Fibroblast of mammary gland (primary cell): ENCODE measurements around the gene TNNI2.

Experiments used
- DNase-seq: peaks from one replicate; pipeline ENCODE4 v3.0.0-alpha.2; 2010; ENCODE audit warnings: low read depth
- H3K4me3 ChIP-seq: 2 replicates; pipeline ENCODE4 v1.5.1; 2011; ENCODE audit warnings: low read depth, mild to moderate bottlenecking, low read length, moderate library complexity; ENCODE audit not compliant: control insufficient read depth
- CTCF ChIP-seq: conservative IDR thresholded peaks from 2 replicates; pipeline ENCODE4 v1.5.1; 2011; ENCODE audit warnings: low read depth, low read length, inconsistent platforms; ENCODE audit not compliant: control insufficient read depth, insufficient read depth

TNNI2 gene

DNA sequence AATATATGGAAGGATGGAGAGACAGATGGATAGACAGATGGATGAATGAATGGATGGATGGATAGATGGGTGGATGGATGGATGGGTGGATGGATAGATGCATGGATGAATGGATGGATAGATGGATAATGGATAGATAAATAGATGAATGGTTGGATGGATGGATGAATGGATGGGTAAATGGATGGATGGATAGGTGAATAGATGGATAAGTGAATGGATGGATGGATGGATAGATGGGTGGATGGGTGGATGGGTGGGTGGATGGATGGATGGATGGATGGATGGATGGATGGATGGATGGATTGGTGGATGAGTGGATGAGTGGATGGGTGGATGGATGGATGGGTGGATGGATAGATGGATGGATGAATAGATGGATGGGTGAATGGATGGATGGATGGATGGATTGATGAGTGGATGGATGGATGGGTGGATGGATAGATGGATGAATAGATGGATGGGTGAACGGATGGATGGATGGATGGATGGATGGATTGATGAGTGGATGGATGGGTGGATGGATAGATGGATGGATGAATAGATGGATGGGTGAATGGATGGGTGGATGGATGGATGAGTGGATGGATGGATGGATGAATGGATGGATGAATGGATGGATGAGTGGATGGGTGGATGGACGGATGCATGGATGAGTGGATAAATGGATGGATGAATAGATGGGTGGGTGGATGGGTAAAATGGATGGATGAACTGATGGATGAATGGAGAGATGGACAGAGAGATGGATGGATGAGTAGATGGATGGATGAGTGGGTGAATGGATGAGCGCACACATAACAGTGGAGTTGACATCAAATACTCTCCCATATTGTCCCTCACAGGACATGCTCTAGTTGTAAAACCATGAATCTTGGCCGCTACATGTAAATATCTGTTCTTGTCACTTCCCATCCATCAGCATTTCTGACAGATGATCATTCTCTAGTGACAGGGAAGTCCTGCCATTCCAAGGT lies 22.9 kb downstream of the TNNI2 start:
- TF ChIP-seq CTCF: no peak

DNA sequence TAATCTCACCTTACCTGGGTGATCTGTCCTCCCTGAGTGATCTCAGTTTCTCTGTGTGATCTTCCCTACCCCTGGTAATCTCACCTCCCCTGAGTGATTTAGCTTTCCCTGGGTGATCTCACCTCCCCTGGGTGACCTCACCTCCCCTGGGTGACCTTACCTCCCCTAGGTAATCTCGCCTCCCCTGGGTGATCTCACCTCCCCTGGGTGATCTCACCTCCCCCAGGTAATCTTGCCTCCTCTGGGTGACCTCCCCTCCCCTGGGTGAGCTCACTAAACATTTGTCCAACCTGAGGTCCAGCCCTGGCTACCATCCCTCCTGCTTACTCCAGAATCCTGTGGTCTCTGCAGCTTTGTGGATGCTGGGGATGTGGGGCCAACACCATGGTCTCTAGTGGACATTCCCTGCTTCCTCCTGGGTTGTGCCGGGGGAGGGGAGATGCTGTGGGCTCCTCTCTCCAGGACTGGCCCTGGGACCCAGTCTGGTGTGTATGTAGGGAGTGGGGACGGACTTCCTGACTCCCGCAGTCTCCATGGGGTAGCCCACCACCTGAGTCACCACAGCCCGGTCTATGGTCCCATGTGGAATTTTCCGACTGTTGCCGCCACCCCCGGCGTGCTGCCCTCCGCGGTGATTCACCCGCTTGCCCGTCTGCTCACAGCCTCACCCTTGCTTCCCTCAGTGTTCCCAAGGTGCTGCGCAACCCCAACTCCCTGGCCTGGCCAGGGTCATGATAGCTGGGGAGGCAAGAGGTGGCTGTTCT lies 24.0 kb downstream of the TNNI2 start:
- TF ChIP-seq CTCF: no peak
- DNase-seq: peak; percentile 65
- no peak overlapping the region for H3K4me3 ChIP-seq

More for the DNA sequence above, 22.9 kb downstream of the TNNI2 start:
- DNase-seq: no peak
- no peak overlapping the region for H3K4me3 ChIP-seq

DNA sequence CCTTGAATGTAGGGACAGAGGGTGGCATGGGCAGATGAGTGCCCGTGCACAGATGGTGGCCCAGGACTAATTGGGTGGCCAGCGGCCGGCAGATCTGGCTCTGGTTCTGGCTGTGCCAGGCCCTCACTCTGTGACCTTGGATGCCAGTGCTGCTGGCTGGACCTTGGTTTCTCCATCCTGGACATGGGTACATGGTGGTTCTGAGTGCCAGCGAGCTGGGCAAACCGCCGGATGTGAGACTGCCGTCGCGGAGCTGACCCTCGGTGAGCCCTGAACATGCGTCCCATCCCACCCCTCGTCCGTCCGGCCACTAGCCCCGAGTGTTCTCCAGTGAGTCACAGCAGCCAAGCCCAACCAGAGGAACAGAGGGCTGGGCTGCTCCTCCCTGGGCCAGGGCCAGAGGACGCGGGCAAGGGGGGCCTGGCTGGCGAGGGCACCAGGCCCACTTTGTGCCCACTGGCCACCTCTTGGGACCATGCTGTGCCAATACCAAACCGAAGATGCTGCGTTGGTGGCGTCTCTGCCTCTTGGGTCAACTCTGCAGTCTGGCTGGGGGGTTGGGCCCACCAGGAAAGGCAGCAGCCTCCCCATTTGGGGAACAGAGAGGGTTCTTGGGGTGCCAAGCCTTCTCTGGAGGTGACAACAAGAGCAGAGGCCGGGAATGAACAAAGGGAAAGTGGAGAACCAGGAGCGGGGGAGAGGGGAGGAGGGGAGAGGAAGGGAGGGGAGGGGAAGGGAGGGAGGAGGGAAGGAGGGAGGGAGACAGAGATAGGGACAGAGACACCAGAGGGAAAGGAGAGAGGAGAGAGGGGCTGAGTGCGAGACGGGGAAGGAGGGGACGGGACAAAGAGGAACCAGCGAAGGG lies 24.8 kb downstream of the TNNI2 start:
- no peak overlapping the region for H3K4me3 ChIP-seq
- no peak for TF ChIP-seq CTCF
- DNase-seq: peak; percentile 87

DNA sequence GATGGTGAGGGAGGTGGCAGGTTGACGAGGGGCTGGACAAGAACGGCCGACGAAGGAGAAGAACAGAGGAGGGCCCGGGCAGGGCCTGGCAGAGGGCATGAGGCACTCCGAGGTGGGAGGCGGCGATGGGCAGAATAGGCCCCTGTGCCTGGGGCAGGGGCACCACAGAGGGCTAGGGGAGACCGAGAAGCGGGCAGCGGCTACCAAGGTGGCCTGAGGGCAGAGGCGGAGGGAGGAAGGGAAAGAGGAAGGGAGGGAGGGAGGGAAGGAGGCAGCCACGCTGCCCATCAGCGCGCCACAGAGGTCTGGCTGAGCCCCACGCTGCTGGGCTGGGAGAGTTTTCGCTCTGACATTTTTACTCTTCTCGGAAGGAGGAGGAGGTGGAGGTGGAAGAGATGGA lies 25.4 kb downstream of the TNNI2 start:
- no peak for DNase-seq
- no peak overlapping the region for H3K4me3 ChIP-seq
- TF ChIP-seq CTCF: no peak

DNA sequence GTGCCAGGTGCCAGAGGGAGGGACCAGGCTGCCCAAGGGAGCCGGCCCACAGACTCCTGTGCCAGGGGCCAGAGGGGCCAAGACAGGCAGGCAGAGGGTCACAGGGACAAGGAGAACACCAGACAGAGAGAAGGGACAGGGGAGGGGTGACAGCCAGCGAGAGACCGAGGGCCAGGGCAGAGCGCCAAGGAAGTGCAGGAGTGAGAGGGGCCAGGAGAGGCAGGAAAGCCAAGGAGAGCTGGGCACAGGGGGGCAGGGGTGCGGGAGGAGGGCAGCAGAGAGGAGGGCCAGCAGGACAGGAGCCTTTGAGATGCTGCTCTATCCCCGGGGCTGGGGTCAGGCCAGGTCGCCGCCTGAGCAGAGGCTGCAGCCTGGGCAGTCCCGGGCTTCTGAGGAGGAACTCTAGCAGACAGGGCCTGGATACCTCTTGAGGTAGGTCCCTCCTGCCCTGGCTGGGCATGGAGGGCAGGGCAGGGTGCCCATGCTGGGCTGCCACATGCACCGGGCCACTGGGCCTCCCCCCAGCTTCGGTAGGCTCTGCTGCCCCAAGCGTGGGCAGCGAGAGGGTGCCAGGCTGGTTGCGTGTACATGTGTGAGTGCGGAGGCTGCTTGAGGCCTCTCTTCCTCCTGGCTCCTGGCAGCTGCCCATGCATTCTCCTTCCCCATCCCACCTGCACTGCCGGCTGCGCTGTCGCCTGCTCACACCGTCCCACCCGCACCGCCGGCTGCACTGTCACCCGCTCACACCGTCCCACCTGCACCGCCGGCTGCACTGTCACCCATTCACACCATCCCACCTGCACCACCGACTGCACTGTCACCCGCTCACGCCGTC lies 26.3 kb downstream of the TNNI2 start:
- no peak for DNase-seq
- no peak overlapping the region for H3K4me3 ChIP-seq
- no peak for TF ChIP-seq CTCF

- H3K4me3 ChIP-seq: no peak overlapping the region
- no peak for TF ChIP-seq CTCF
- no peak for DNase-seq
These were observed 27.4 kb downstream of the TNNI2 start for GRCh38 chr11:1866226-1866625.
